Body of pancreas (tissue), 4 donors: Measurements from ENCODE around the gene CCDC57. TPM values are rescaled to one million over a fixed set of nuclear protein-coding genes. Genes with fewer than 3 reads are reported as not detected.

Experiments
- ATAC-seq: fragments of 150-250 bp; one replicate; pipeline ENCODE4 v1.9.1; 2016
- DNase-seq, 4 donors: peaks; one replicate each; pipeline ENCODE4 v3.0.0-alpha.2; 2019
- H3K27ac ChIP-seq, 4 donors: fragments of 200-600 bp; sonication (generic); 1 replicate in 3 of 4; 2 replicates in 1 of 4; pipeline versions ENCODE4 v1.5.1 to v1.6.1; 2016 to 2019; ENCODE audit warnings: mild to moderate bottlenecking in 1 of 4, mixed read lengths in 1 of 4, moderate library complexity in 1 of 4
- H3K27me3 ChIP-seq, 2 donors: fragments of 200-600 bp; sonication (generic); one replicate each; pipeline ENCODE4 v1.6.0; 2016; ENCODE audit warnings: mild to moderate bottlenecking in 1 of 2
- H3K36me3 ChIP-seq, 2 donors: fragments of 200-600 bp; sonication (generic); replicated peaks in 1 of 2; 2 replicates each; pipeline ENCODE4 v1.5.1; 2016; ENCODE audit warnings: low read depth in 2 of 2; ENCODE audit not compliant: insufficient read depth in 1 of 2
- H3K4me1 ChIP-seq: fragments of 200-600 bp; sonication (generic); one replicate; pipeline ENCODE4 v1.6.0; 2016
- H3K4me3 ChIP-seq, 2 donors: fragments of 200-600 bp; sonication (generic); 1 replicate in 1 of 2; 2 replicates in 1 of 2; pipeline ENCODE4 v1.5.1; 2016 to 2019
- H3K9me3 ChIP-seq, 3 donors: fragments of 200-600 bp; sonication (generic); 1 replicate in 2 of 3; 2 replicates in 1 of 3; pipeline ENCODE4 v1.5.1; 2016
- POLR2A ChIP-seq, 3 donors: fragments of 450-650 bp; IDR thresholded peaks; one replicate each; pipeline ENCODE4 v1.6.1; 2016; ENCODE audit warnings: antibody characterized with exemption in 3 of 3, mild to moderate bottlenecking in 2 of 3
- WGBS, 2 donors: methylation state at CpG; one replicate each; pipeline ENCODE4 v1.1.5; 2017; 5-methylcytosine and 5-hydroxymethylcytosine counted together
- intact Hi-C: fragments of 100-400 bp; cut with DNase I; formaldehyde crosslinking; loops from one replicate; pipeline ENCODE4 v1.15.1; 2023
- total RNA-seq, 2 donors: library from RNA; depleted of rRNA; stranded (reverse); fragments of >200 nt; gene quantifications; one replicate each; pipeline ENCODE4 v1.1.0, GENCODE V29; 2016
- TF ChIP-seq, protein P1 (sequence below), 7 experiments: fragments of 450-650 bp in 4 of 7; fragments of 200-600 bp in 3 of 7; sonication (generic) in 3 of 7; IDR thresholded peaks; one replicate each; pipeline ENCODE4 v1.5.1; 2016 to 2019; ENCODE audit warnings: antibody characterized with exemption in 7 of 7

Gene CCDC57
- total RNA-seq, 2 donors from 2014 or later = 24.1 to 60.3 TPM

- Histone ChIP-seq H3K36me3 (peaks cover 59 to 78% of the 10 kb centered on the region in 2 donors), H3K27ac (no peak overlapping the region), H3K4me3 (no peak overlapping the region), H3K9me3 (no peaks in the 10 kb centered on the region), H3K27me3 (no peaks in the 10 kb centered on the region), H3K4me1 (peaks cover 16% of the 10 kb centered on the region)
- ATAC-seq (no peak), DNase-seq (no peak)
- intact Hi-C loops = no loop called here
- WGBS, 2 donors = 89 to 91% methylated on average over 28 of the region's 28 CpGs
- TF ChIP-seq POLR2A (IDR thresholded peaks at IDR 0.05) = no peak
- TF ChIP-seq, protein P1, sequence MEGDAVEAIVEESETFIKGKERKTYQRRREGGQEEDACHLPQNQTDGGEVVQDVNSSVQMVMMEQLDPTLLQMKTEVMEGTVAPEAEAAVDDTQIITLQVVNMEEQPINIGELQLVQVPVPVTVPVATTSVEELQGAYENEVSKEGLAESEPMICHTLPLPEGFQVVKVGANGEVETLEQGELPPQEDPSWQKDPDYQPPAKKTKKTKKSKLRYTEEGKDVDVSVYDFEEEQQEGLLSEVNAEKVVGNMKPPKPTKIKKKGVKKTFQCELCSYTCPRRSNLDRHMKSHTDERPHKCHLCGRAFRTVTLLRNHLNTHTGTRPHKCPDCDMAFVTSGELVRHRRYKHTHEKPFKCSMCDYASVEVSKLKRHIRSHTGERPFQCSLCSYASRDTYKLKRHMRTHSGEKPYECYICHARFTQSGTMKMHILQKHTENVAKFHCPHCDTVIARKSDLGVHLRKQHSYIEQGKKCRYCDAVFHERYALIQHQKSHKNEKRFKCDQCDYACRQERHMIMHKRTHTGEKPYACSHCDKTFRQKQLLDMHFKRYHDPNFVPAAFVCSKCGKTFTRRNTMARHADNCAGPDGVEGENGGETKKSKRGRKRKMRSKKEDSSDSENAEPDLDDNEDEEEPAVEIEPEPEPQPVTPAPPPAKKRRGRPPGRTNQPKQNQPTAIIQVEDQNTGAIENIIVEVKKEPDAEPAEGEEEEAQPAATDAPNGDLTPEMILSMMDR (IDR thresholded peaks at IDR 0.05) = no peak
Observed at GRCh38 chr17:82247856-82248671, 35.4 kb upstream of the CCDC57 start.

DNA sequence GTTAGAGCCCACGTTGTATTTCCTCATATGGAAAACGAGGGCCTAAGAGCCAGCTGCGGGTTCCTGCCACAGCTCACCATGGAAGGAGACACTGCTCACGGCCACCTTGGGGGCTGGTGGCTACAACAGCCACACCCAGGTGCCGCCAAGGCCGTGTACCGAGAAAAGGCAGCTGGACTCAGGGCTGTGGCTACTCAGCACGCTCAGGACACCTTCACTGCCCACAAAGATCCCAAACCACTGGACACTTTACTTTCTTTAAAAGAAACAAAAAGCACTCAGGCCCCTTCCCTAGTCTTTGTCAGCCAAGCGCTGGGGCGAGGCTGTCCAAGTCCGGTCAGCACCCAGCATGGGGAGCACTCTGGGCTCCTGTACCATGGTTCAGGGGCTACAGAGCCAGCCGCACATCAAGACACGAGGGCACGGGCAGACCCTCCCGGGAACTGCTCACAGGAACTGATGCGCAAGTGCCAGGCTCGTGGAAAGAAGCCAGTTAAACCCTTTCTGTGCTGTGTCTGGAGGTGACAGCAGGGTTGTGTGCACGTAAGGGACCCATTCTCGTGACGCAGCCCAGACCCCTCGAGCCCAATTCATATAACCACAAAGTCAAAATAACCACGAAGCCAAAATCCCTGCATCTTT lies 34.7 kb upstream of the CCDC57 start:
- Histone ChIP-seq H3K4me3 (no peak overlapping the region), H3K9me3 (no peaks in the 10 kb centered on the region), H3K36me3 (peaks cover 52 to 70% of the 10 kb centered on the region in 2 donors), H3K27me3 (no peaks in the 10 kb centered on the region), H3K27ac (peak overlapping the region in 3 of 4 donors; percentile 16 to 48 (median 22)), H3K4me1 (peaks cover 24% of the 10 kb centered on the region)
- DNase-seq = no peak
- 67 to 78% methylated on average over 17 to 22 of the region's 22 CpGs for WGBS, 2 donors
- no peak for ATAC-seq
- intact Hi-C loops = no loop called here
- TF ChIP-seq, protein P1 (IDR thresholded peaks at IDR 0.05) = no peak
- TF ChIP-seq POLR2A (IDR thresholded peaks at IDR 0.05) = no peak

DNA sequence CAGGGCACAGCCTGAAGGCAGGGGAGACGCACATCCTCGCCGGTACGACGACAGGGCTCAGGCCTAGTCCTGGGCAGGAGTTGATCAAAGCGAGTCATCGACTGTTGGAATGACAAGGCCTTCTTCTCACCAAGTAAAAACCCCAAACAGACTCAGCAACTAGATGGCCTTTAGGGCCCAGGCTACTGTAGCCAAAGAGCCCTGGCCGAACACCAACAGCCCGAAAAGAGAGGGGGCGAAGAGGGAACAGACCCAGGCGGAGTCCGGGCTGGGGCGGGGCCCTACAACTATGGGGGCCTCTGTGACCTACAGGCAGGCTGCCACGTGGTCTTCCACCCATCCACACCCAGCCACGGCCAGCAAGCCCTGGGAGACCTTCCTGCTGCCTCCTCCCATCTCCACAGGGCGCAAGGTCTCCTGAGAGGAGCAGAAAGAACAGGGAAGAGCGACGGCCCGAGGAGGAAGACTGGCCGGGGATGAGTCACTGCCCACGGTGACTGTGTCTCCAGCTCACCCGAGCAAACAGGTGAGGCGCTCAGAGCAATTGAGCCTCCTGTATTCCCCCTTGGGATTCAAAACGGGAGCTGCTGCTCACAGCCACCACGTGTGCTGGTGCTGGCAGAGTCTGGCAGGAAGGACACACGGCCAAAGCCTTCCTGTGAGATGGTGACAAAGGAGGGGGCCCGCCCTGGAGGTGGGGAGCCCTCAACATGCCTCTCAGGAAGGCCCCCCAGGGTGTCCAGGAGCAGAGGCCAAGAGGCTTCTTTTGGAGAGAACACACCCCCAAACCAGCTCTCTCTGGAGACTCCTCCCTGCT lies 33.9 kb upstream of the CCDC57 start:
- WGBS, 2 donors = 75 to 79% methylated on average over 16 to 27 of the region's 27 CpGs
- intact Hi-C loops = no loop called here
- Histone ChIP-seq H3K27me3 (no peaks in the 10 kb centered on the region), H3K9me3 (no peaks in the 10 kb centered on the region), H3K4me3 (no peak overlapping the region), H3K27ac (peak overlapping the region in 3 of 4 donors; percentile 16 to 48 (median 22)), H3K36me3 (peaks cover 45 to 65% of the 10 kb centered on the region in 2 donors), H3K4me1 (peaks cover 31% of the 10 kb centered on the region)
- ATAC-seq (no peak), DNase-seq (no peak)
- TF ChIP-seq POLR2A (IDR thresholded peaks at IDR 0.05) = no peak
- TF ChIP-seq, protein P1 (IDR thresholded peaks at IDR 0.05) = no peak

GRCh38 chr17:82246040-82246364 lies 33.4 kb upstream of the CCDC57 start:
- Histone ChIP-seq H3K9me3 (no peaks in the 10 kb centered on the region), H3K4me3 (no peak overlapping the region), H3K36me3 (peaks cover 39 to 59% of the 10 kb centered on the region in 2 donors), H3K4me1 (peaks cover 37% of the 10 kb centered on the region), H3K27ac (peak overlapping the region in 2 of 4 donors; percentile 22 to 48), H3K27me3 (no peaks in the 10 kb centered on the region)
- DNase-seq = no peak
- intact Hi-C loops = no loop called here
- TF ChIP-seq, protein P1 (IDR thresholded peaks at IDR 0.05) = no peak
- TF ChIP-seq POLR2A (IDR thresholded peaks at IDR 0.05) = no peak
- no peak for ATAC-seq
- 94 to 95% methylated on average over 5 of the region's 5 CpGs for WGBS, 2 donors
